ENCODE measurements around the gene CTU1.
A peak's percentile ranks its signal among the peaks of the same experiment; 100 is the strongest.

CTU1 gene

GRCh38 chr19:51097166-51097738, 11.0 kb downstream of the CTU1 start:
- Histone ChIP-seq H2BK12ac (ENCODE audit: low read length) (no peak overlapping the region), H3K9me3 (ENCODE audit: insufficient read depth, low read depth, low read length) (peaks cover 2% of the 10 kb centered on the region), H3K14ac (ENCODE audit: low read length) (no peak overlapping the region), H2AK5ac (ENCODE audit: low read length) (no peak overlapping the region), H3K4me2 (ENCODE audit: low read length) (no peak overlapping the region), H2BK120ac (ENCODE audit: insufficient read depth, low read length, poor library complexity) (no peak overlapping the region), H3K18ac (ENCODE audit: low read length) (no peak overlapping the region), H4K91ac (ENCODE audit: low read depth, low read length) (no peak overlapping the region), H4K12ac (ENCODE audit: low read depth, low read length) (no peak overlapping the region), H3K23ac (ENCODE audit: low read length) (no peak overlapping the region), H2AFZ (ENCODE audit: insufficient read depth, low read length, poor library complexity) (peak overlapping the region; percentile 14), H4K8ac (ENCODE audit: low read depth, low read length) (no peak overlapping the region), H3K27ac (ENCODE audit: low read depth, low read length) (no peak overlapping the region), H3K79me2 (ENCODE audit: control insufficient read depth, insufficient read depth, low read length, poor library complexity) (no peaks in the 10 kb centered on the region), H3K27me3 (ENCODE audit: insufficient read depth, low read length) (no peaks in the 10 kb centered on the region), H2BK5ac (ENCODE audit: low read depth, low read length, poor library complexity) (no peak overlapping the region), H3K4me3 (ENCODE audit: low read depth, low read length) (no peak overlapping the region), H3K79me1 (ENCODE audit: low read length) (no peaks in the 10 kb centered on the region), H3K4me1 (ENCODE audit: control insufficient read depth in 1 of 2, insufficient read depth in 2 of 2, low read length in 2 of 2) (no peaks in the 10 kb centered on the region), H3K36me3 (ENCODE audit: control insufficient read depth in 1 of 2, insufficient read depth in 2 of 2, low read length in 2 of 2) (peaks cover 16% of the 10 kb centered on the region in 2 experiments), H3K4ac (ENCODE audit: low read depth, low read length) (no peak overlapping the region), H3K9ac (ENCODE audit: low read length) (no peak overlapping the region)
- peak in 1 of 2 donors; percentile 60 for DNase-seq
- no CpG with 5 or more reads among the region's 8 CpGs for WGBS (ENCODE audit: extremely low coverage, insufficient coverage, insufficient read length)

DNA sequence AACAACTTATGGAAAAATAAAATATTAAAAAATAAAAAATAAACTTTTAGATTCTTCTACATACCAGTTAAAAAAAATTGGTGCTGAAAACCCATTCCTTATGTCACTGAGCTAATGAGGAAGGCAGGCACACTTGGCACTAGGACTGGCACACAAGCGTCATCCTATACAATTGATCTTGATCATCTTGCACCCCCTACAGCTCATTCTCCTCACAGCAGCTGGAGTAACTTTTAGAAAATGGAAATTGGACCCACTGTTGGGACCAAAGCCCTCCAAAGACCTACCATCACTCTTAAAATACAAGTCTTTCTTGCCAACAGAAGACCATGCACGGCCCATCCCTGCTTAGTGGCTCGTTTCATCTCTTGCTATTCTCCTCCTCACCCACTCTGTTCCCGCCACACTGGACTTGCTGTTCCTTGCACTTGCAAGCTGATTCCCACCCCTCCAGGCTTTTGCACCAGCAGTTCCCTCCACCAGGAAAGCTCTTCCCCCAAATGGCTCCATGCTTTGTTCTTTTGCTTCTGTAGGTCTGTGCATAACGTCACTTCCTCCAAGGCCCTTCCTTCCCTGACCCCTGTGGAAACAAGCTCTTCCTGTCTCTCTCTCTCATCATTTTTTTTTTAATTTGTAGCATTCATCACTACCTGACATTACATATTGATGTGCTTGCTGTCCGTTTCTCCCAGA, 11.6 kb downstream of the CTU1 start:
- no CpG with 5 or more reads among the region's 6 CpGs for WGBS (ENCODE audit: extremely low coverage, insufficient coverage, insufficient read length)
- Histone ChIP-seq H3K4me1 (ENCODE audit: control insufficient read depth in 1 of 2, insufficient read depth in 2 of 2, low read length in 2 of 2) (no peaks in the 10 kb centered on the region), H3K27me3 (ENCODE audit: insufficient read depth, low read length) (no peaks in the 10 kb centered on the region), H2BK120ac (ENCODE audit: insufficient read depth, low read length, poor library complexity) (no peak overlapping the region), H3K9ac (ENCODE audit: low read length) (no peak overlapping the region), H4K91ac (ENCODE audit: low read depth, low read length) (no peak overlapping the region), H2AK5ac (ENCODE audit: low read length) (no peak overlapping the region), H3K4me2 (ENCODE audit: low read length) (no peak overlapping the region), H2BK5ac (ENCODE audit: low read depth, low read length, poor library complexity) (no peak overlapping the region), H4K12ac (ENCODE audit: low read depth, low read length) (no peak overlapping the region), H3K14ac (ENCODE audit: low read length) (no peak overlapping the region), H3K27ac (ENCODE audit: low read depth, low read length) (no peak overlapping the region), H3K23ac (ENCODE audit: low read length) (no peak overlapping the region), H3K79me2 (ENCODE audit: control insufficient read depth, insufficient read depth, low read length, poor library complexity) (no peaks in the 10 kb centered on the region), H4K8ac (ENCODE audit: low read depth, low read length) (no peak overlapping the region), H2BK12ac (ENCODE audit: low read length) (no peak overlapping the region), H2AFZ (ENCODE audit: insufficient read depth, low read length, poor library complexity) (no peak overlapping the region), H3K9me3 (ENCODE audit: insufficient read depth, low read depth, low read length) (peaks cover 2% of the 10 kb centered on the region), H3K4ac (ENCODE audit: low read depth, low read length) (no peak overlapping the region), H3K79me1 (ENCODE audit: low read length) (no peaks in the 10 kb centered on the region), H3K18ac (ENCODE audit: low read length) (no peak overlapping the region), H3K36me3 (ENCODE audit: control insufficient read depth in 1 of 2, insufficient read depth in 2 of 2, low read length in 2 of 2) (peaks cover 15 to 16% of the 10 kb centered on the region in 2 experiments), H3K4me3 (ENCODE audit: low read depth, low read length) (no peak overlapping the region)
- DNase-seq: no peak

- peaks cover 2% of the 10 kb centered on the region for H3K9me3 ChIP-seq (ENCODE audit: insufficient read depth, low read depth, low read length)
- no peak overlapping the region for H4K91ac ChIP-seq (ENCODE audit: low read depth, low read length)
- H2AFZ ChIP-seq (ENCODE audit: insufficient read depth, low read length, poor library complexity): no peak overlapping the region
- no peak overlapping the region for H3K4me2 ChIP-seq (ENCODE audit: low read length)
- H2BK5ac ChIP-seq (ENCODE audit: low read depth, low read length, poor library complexity): no peak overlapping the region
- DNase-seq: peak in 1 of 2 donors; percentile 25
- no peak overlapping the region for H4K12ac ChIP-seq (ENCODE audit: low read depth, low read length)
- no peak overlapping the region for H3K14ac ChIP-seq (ENCODE audit: low read length)
- H3K27ac ChIP-seq (ENCODE audit: low read depth, low read length): no peak overlapping the region
- H3K79me2 ChIP-seq (ENCODE audit: control insufficient read depth, insufficient read depth, low read length, poor library complexity): no peaks in the 10 kb centered on the region
- no peaks in the 10 kb centered on the region for H3K4me1 ChIP-seq (ENCODE audit: control insufficient read depth in 1 of 2, insufficient read depth in 2 of 2, low read length in 2 of 2)
- H2AK5ac ChIP-seq (ENCODE audit: low read length): no peak overlapping the region
- H3K27me3 ChIP-seq (ENCODE audit: insufficient read depth, low read length): no peaks in the 10 kb centered on the region
- H3K79me1 ChIP-seq (ENCODE audit: low read length): no peaks in the 10 kb centered on the region
- no peak overlapping the region for H4K8ac ChIP-seq (ENCODE audit: low read depth, low read length)
- H3K9ac ChIP-seq (ENCODE audit: low read length): no peak overlapping the region
- no peak overlapping the region for H3K4ac ChIP-seq (ENCODE audit: low read depth, low read length)
- no peak overlapping the region for H3K4me3 ChIP-seq (ENCODE audit: low read depth, low read length)
- no CpG with 5 or more reads among the region's 15 CpGs for WGBS (ENCODE audit: extremely low coverage, insufficient coverage, insufficient read length)
- H2BK12ac ChIP-seq (ENCODE audit: low read length): no peak overlapping the region
- H3K23ac ChIP-seq (ENCODE audit: low read length): no peak overlapping the region
- peaks cover 12 to 13% of the 10 kb centered on the region in 2 experiments for H3K36me3 ChIP-seq (ENCODE audit: control insufficient read depth in 1 of 2, insufficient read depth in 2 of 2, low read length in 2 of 2)
- H2BK120ac ChIP-seq (ENCODE audit: insufficient read depth, low read length, poor library complexity): no peak overlapping the region
- no peak overlapping the region for H3K18ac ChIP-seq (ENCODE audit: low read length)
Observed at GRCh38 chr19:51094696-51095279, 13.4 kb downstream of the CTU1 start.

DNA sequence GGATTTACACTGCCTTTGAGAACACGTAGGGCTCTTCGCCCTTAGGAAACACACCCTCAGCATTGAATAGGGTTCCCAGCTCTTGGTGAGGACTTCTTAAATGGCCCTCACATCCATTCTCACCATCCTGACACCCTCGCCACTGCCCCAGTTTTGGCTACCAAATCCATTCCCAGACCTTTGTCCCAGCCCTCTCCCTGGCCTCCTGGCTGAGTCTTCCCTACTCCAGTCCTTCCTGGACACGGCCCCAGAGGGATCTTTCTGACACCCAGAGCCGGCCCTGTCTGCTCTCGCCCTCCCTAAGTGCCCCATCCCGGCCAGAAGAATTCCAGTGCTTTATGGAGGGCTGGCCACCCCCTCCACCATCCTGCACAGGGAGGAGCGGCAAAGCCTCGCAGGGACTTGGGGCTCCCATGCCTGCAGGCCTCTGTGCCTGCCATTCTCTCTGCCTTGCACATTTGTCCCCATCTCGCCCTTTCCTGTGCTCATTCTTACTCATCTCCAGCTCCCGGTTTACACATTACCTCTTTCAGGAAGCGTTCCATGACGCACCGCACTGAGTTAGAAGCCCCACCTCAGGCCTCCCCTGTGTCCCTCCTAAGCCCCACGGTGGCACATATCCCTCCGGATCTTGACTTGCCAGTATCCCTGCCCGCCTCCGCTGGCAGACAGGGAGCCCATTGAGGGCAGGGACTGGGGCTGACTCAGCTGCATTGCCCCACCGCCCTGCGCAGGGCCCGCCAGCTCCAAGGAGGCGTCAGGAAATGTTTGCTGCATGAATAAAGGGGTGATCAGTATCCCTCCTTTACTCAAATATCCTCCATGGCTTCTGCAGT, 14.5 kb downstream of the CTU1 start:
- H4K91ac ChIP-seq (ENCODE audit: low read depth, low read length): no peak overlapping the region

More for the DNA sequence above, 14.5 kb downstream of the CTU1 start:
- peaks cover 2% of the 10 kb centered on the region for H3K9me3 ChIP-seq (ENCODE audit: insufficient read depth, low read depth, low read length)
- no peak overlapping the region for H2BK120ac ChIP-seq (ENCODE audit: insufficient read depth, low read length, poor library complexity)
- no peak overlapping the region for H4K12ac ChIP-seq (ENCODE audit: low read depth, low read length)
- WGBS (ENCODE audit: extremely low coverage, insufficient coverage, insufficient read length): no CpG with 5 or more reads among the region's 22 CpGs
- H3K4me3 ChIP-seq (ENCODE audit: low read depth, low read length): no peak overlapping the region
- no peak overlapping the region for H2AK5ac ChIP-seq (ENCODE audit: low read length)
- H3K4ac ChIP-seq (ENCODE audit: low read depth, low read length): no peak overlapping the region
- H3K79me2 ChIP-seq (ENCODE audit: control insufficient read depth, insufficient read depth, low read length, poor library complexity): no peaks in the 10 kb centered on the region
- H3K18ac ChIP-seq (ENCODE audit: low read length): no peak overlapping the region
- H2BK12ac ChIP-seq (ENCODE audit: low read length): no peak overlapping the region
- H4K8ac ChIP-seq (ENCODE audit: low read depth, low read length): no peak overlapping the region
- DNase-seq: no peak
- H2AFZ ChIP-seq (ENCODE audit: insufficient read depth, low read length, poor library complexity): no peak overlapping the region
- peaks cover 7 to 9% of the 10 kb centered on the region in 2 experiments for H3K36me3 ChIP-seq (ENCODE audit: control insufficient read depth in 1 of 2, insufficient read depth in 2 of 2, low read length in 2 of 2)
- H3K4me1 ChIP-seq (ENCODE audit: control insufficient read depth in 1 of 2, insufficient read depth in 2 of 2, low read length in 2 of 2): no peaks in the 10 kb centered on the region
- no peak overlapping the region for H3K4me2 ChIP-seq (ENCODE audit: low read length)
- H2BK5ac ChIP-seq (ENCODE audit: low read depth, low read length, poor library complexity): no peak overlapping the region
- no peak overlapping the region for H3K23ac ChIP-seq (ENCODE audit: low read length)
- H3K9ac ChIP-seq (ENCODE audit: low read length): no peak overlapping the region
- no peak overlapping the region for H3K27ac ChIP-seq (ENCODE audit: low read depth, low read length)
- H3K14ac ChIP-seq (ENCODE audit: low read length): no peak overlapping the region
- H3K27me3 ChIP-seq (ENCODE audit: insufficient read depth, low read length): no peaks in the 10 kb centered on the region
- no peaks in the 10 kb centered on the region for H3K79me1 ChIP-seq (ENCODE audit: low read length)
